GM18517 (cell line): ENCODE measurements around the gene TMEM116.
"Not testable (repeated sequence)": the region's sequence is repeated elsewhere in the genome, so short reads cannot be mapped to it uniquely, and the experiment has no call there.

Source experiments
- ATAC-seq: cut with Tn5 transposase; IDR thresholded peaks from one replicate; pipeline ENCODE4 v1.9.1; 2021; ENCODE audit warnings: mild to moderate bottlenecking, moderate library complexity; ENCODE audit not compliant: unreplicated experiment

Gene TMEM116

DNA sequence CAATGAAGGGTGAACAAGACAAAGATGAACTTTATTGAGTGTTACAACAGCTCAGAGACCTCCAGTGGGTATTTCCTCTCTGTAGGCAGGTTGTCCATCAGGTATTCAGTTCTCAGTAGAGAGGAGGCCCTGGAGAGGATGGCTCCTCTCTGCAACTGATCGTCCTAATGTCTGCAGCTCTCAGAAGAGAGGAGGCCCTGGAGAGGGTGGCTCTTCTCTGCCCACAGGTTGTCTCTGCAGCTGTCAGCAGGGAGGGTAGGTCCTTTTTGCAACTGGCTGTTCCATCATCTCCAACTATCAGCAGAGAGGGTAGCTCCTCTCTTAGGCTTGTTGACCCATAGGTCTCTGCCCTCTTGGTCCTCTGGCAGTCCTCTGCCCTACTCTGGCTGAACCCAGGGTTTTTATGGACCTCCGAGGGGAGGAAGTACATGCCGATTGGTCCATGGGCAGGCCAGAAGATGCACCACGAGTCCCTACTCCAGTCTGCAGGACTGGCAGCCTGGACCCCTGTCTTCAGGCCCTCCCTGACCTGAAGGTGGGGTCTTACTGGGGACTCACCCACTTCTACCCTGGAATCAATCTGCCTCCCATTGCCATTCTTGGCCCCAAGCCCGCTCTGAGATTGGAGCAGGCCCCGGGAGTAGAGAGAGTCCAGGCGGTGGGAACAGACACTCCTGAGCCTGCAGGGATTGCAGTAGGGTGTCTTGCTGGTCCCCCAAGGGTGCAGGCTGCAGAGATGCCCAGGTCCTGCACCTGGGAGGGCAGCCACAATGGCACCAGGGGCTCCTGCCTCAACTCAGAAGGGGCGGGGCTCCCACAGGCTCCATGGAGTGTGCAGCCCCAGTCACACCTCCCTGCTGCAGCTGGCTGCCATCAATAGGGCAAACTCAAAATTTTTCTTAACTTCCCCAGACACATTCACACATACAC, 2.3 kb downstream of the TMEM116 start:
- ATAC-seq = no peak

DNA sequence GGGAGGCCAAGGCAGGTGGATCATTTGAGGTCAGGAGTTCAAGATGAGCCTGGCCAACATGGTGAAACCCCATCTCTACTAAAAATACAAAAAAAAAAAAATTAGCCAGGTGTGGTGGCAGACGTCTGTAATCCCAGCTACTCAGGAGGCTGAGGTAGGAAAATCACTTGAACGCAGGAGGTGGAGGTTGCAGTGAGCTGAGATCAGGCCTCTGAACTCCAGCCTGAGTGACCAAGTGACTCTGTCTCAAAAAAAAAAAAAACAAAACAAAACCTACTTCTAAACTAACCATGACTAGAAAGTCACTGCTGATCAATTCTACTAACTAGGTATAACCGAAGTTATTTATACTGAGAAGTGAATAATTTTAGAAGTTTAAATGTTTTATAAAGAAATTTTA, 3.4 kb downstream of the TMEM116 start:
- ATAC-seq = not testable (repeated sequence)

DNA sequence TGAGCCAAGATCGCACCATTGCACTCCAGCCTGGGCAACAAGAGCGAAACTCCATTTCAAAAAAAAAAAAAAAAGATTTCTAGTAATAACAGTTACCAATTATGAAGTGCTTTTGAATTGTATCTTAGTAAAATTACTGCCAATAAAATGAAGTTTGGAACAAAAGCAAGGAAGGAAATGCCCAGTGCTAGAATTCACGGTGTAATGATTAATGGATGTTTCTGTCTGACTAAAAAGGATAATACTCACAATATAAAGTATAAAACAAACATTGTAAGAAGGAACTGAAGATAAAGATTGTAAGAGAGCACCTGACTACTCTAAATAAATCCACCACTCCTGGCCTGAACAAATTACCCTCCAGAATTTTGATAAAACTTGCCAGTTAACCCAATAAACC, 4.0 kb downstream of the TMEM116 start:
- ATAC-seq = no peak

DNA sequence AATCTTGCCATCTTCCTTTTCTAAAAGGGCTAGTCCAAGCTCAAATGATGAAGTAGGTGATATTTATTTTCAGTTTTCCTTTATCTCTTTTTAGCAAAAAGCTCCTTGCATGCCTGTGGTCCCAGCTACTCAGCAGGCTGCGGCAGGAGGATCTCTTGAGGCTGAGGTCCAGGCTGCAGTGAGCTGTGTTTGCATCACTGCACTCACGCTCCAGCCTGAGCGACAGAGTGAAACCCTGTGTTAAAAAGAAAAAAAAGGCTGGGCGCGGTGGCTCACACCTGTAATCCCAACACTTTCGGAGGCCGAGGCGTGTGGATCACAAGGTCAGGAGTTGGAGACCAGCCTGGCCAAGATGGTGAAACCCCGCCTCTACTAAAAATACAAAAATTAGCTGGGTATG, 5.0 kb downstream of the TMEM116 start:
- ATAC-seq = no peak

- no peak for ATAC-seq
Measured at GRCh38 chr12:112005419-112006395, 7.3 kb downstream of the TMEM116 start.

- no peak for ATAC-seq
Measured at GRCh38 chr12:112004041-112004440, 8.9 kb downstream of the TMEM116 start.

- ATAC-seq = no peak
Measured at GRCh38 chr12:112001576-112001975, 11.4 kb downstream of the TMEM116 start.

- no peak for ATAC-seq
Measured at GRCh38 chr12:112000820-112001219, 12.1 kb downstream of the TMEM116 start.

DNA sequence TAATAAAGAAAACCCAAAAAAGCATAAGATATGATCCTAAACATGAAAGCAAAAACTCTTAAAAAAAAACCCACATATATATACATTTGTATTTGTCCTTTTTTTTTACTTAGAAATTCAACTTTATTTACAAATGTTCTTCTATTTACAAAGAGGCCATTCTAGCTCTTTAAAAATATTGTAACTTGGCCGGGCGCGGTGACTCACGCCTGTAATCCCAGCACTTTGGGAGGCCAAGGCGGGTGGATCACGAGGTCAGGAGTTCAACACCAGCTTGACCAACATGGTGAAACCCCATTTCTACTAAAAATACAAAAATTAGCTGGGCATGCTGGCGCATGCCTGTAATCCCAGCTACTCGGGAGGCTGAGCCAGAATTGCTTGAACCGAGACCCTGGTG, 13.8 kb downstream of the TMEM116 start:
- ATAC-seq = not testable (repeated sequence)

DNA sequence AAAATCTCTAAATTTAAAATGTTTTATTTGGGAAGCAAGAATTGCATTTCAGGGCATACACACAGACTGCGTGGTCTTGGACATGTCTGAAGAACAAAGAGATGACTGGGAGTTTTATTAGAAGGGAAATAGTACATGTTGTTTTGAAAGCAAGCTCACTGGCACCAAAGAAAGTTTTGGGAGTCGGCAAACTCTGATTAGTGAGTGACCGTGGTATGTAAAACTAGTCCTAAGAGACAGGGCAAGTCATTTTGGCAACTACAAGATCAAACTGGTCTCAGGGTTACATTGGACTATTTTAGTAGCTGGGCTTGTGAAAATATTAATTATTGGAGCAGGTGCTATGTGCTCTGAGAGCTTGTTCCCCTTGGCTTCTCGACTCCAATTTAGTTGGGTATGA, 14.9 kb downstream of the TMEM116 start:
- no peak for ATAC-seq

- no peak for ATAC-seq
Measured at GRCh38 chr12:111997300-111997699, 15.7 kb downstream of the TMEM116 start.

DNA sequence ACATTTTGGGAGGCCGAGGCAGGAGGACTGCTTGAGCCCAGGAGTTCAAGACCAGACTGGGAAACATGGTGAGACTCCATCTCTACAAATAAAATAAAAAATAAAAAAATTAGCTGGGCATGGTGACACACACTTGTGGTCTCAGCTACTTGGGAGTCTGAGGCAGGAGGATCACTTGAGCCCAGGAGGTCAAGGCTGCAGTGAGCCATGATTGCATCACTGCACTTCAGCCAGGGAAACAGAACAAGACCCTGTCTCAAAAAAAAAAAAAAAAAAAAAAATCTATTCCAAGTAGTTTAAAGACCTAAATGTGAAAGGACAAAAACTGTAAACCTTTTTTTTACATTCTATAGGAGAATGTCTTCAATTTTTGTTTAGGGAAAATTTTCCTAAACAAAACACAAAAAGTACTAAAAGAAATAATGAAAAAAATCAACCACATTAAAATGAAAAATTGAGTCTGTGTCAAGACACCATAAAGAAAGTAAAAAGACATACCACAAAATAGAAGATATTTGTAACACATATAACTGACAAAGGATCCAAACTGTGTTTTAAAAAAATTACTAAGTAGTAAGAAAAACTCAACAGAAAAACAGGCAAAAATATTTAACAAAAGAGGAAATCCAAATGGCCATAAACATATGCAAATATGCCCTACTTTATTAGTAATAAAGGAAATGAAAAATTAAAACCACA, 17.0 kb downstream of the TMEM116 start:
- ATAC-seq = no peak

DNA sequence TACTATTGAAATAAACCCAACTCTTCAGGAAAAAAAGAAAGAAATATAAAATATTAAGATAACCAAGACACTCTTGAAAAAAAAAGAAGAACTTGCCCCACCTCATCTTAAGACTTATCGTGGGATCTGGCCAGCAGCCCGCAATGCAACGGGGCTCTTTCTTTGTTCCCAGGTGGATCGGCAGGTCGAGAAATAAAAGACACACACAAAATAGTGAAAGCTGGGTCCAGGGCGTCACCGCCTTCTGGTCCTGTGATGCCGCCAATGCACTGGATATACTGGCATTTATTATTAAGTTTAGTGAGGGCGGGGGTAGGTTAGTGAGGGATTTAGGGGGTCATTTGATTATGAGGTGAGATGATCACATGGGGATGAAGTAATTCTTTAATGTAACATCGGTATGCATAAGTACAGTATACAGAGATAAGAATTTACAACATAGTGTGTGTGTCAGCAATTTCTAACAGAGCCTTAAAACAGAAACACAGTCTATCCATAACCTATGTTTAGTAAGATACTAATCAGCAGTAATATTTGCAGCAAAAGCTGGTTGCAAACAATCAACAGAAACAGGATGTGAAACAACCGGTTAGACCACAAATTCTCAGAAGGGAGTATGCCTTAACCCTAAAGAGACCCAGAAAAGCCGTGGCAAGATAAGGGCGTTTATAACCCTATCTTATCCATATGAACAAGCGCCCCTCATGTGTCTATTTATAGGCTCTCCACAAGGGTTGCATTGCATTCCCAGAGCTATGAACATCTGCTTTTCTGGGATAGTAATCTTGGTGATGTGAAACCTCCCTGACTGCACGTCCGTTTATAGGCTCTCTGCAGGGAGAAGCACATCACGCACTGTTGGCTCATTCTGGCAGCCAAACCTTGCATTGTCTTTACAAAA, 18.5 kb downstream of the TMEM116 start:
- ATAC-seq = not testable (repeated sequence)

- ATAC-seq = no peak
Measured at GRCh38 chr12:111993292-111994150, 19.4 kb downstream of the TMEM116 start.

GRCh38 chr12:111992464-111992863, 20.5 kb downstream of the TMEM116 start:
- no peak for ATAC-seq

DNA sequence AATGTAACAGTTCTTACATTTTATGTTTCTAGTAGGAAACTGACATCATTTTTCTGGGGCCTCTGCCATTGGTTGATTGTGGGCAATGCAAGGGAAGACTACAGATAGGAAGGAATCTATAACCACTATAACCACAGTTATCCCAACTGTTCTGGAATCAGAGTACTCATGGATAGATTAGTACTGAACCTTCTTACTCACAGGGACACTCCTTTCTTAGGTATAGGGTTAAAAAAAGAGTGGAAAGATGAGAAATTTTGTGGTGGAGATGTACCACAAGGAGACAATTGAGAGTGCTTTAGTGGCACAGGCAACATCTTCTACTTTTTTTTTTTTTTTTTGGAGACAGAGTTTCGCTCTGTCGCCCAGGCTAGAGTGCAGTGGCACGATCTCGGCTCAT, 21.0 kb downstream of the TMEM116 start:
- no peak for ATAC-seq

- ATAC-seq = no peak
Measured at GRCh38 chr12:111991535-111991934, 21.4 kb downstream of the TMEM116 start.

GRCh38 chr12:111984820-111985219, 28.1 kb downstream of the TMEM116 start:
- no peak for ATAC-seq

- ATAC-seq = no peak
Measured at GRCh38 chr12:111981987-111982386, 31.0 kb downstream of the TMEM116 start.
